ENCODE measurements around the gene PRKCH.

PRKCH gene

GRCh38 chr14:61537563-61538463 lies 216.4 kb downstream of the PRKCH start:
- no peak for DNase-seq

GRCh38 chr14:61538464-61539022 lies 217.2 kb downstream of the PRKCH start:
- DNase-seq: no peak

- DNase-seq: no peak
These were observed 218.3 kb downstream of the PRKCH start for GRCh38 chr14:61539631-61540030.

- no peak for DNase-seq
These were observed 219.6 kb downstream of the PRKCH start for GRCh38 chr14:61540931-61541330.

GRCh38 chr14:61542848-61543790 lies 221.7 kb downstream of the PRKCH start:
- DNase-seq: no peak

GRCh38 chr14:61543946-61544345 lies 222.6 kb downstream of the PRKCH start:
- DNase-seq: no peak

- DNase-seq: no peak
These were observed 223.3 kb downstream of the PRKCH start for GRCh38 chr14:61544448-61545330.

- DNase-seq: no peak
These were observed 224.5 kb downstream of the PRKCH start for GRCh38 chr14:61545726-61546455.

GRCh38 chr14:61547186-61548069 lies 226.0 kb downstream of the PRKCH start:
- DNase-seq: no peak

GRCh38 chr14:61549425-61549824 lies 228.0 kb downstream of the PRKCH start:
- DNase-seq: no peak

GRCh38 chr14:61551384-61551783 lies 230.0 kb downstream of the PRKCH start:
- DNase-seq: no peak

GRCh38 chr14:61552241-61552640 lies 230.9 kb downstream of the PRKCH start:
- DNase-seq: no peak

- DNase-seq: no peak
These were observed 232.6 kb downstream of the PRKCH start for GRCh38 chr14:61553730-61554641.

GRCh38 chr14:61555056-61555838 lies 233.9 kb downstream of the PRKCH start:
- no peak for DNase-seq

- no peak for DNase-seq
These were observed 235.1 kb downstream of the PRKCH start for GRCh38 chr14:61556455-61556854.

- no peak for DNase-seq
These were observed 235.9 kb downstream of the PRKCH start for GRCh38 chr14:61557262-61557661.

GRCh38 chr14:61557854-61558253 lies 236.5 kb downstream of the PRKCH start:
- no peak for DNase-seq

- peak; percentile 65 for DNase-seq
These were observed 236.9 kb downstream of the PRKCH start for GRCh38 chr14:61558271-61558670.
